ENCODE data around the gene AZIN2. TPM values are rescaled to one million over a fixed set of nuclear protein-coding genes. Genes with fewer than 3 reads are reported as not detected.

The AZIN2 gene
- total and polyA plus RNA-seq, 2 of the 13 experiments (the other 11 are each of a cell fraction or from before 2014, with no cell fraction given): 1.7 to 3.5 TPM

- TF ChIP-seq ZNF562 (CRISPR knock-in tag; IDR thresholded peaks at IDR 0.05; ENCODE audit: borderline replicate concordance) (no peak), AGO2 (optimal IDR thresholded peaks at IDR 0.05; ENCODE audit: low read depth, low read length) (no peak), ZMYM3 (CRISPR knock-in tag; IDR thresholded peaks at IDR 0.05) (peak; percentile 35; the same call in 1 of the 2 replicates), ZNF691 (CRISPR knock-in tag; IDR thresholded peaks at IDR 0.05; ENCODE audit: borderline replicate concordance, low read depth) (no peak)
Observed at GRCh38 chr1:33117440-33118085, 36.6 kb downstream of the AZIN2 start (continued).

GRCh38 chr1:33118274-33118673 lies 37.3 kb downstream of the AZIN2 start:
- in situ Hi-C loops (cut with HindIII; ENCODE audit: extremely low pct_ligation_motif_present, low pct_unique_long_range_greater_than_20kb) (loop anchor here (10.0 kb wide), 1 partner anchor 57 kb away; no protein-coding TSS in a partner anchor), intact Hi-C loops (cut with micrococcal nuclease; ENCODE audit: unreplicated experiment) (loop anchor here (10.0 kb wide), 1 partner anchor 247 kb away; no protein-coding TSS in a partner anchor)
- Histone ChIP-seq H3K36me3 (replicated peaks in 1 of 2; ENCODE audit: control insufficient read depth in 1 of 2, insufficient read depth in 2 of 2, low read length in 2 of 2) (no peaks in the 10 kb centered on the region), H3K9me3 (ENCODE audit: low read length) (no peaks in the 10 kb centered on the region), H2AFZ (ENCODE audit: low read length) (no peak overlapping the region), H3K9ac (ENCODE audit: insufficient read depth, low read depth, low read length) (no peak overlapping the region), H3K4me1 (ENCODE audit: insufficient read depth, low read length) (peaks cover 8% of the 10 kb centered on the region; the same call in 1 of the 2 replicates), H3K4me2 (ENCODE audit: low read depth, low read length) (no peak overlapping the region), H4K20me1 (ENCODE audit: insufficient read depth, low read length) (no peaks in the 10 kb centered on the region), H3K79me2 (ENCODE audit: insufficient read depth, low read length) (no peaks in the 10 kb centered on the region), H3K27ac (ENCODE audit: extremely low read length, insufficient read depth, low read length) (no peak overlapping the region), H3K4me3 (replicated peaks in 1 of 3; ENCODE audit: insufficient read depth in 1 of 3, low read depth in 2 of 3, low read length in 3 of 3) (no peak overlapping the region), H3K27me3 (ENCODE audit: control insufficient read depth in 1 of 2, insufficient read depth in 2 of 2, low read length in 2 of 2) (peaks cover 0 to 3% of the 10 kb centered on the region in 2 experiments; a peak in 1 of 5 replicates)
- DNase-seq (ENCODE audit: low spot score): no peak
- POLR2A ChIA-PET: interaction anchor here (1.4 kb wide), 1 partner anchor 9 kb away, joined by 7 read pairs; no protein-coding TSS in a partner anchor
- CTCF ChIA-PET (ENCODE audit: low intra/inter-chr PET ratio, low total read pairs): no interaction called here
- no peak for TF ChIP-seq TAF15 (IDR thresholded peaks at IDR 0.05; ENCODE audit: low read depth, low read length, poor library complexity, severe bottlenecking)
- no peak for ATAC-seq
- 33% methylated on average over 4 of the region's 4 CpGs for WGBS (ENCODE audit: low lambda C conversion rate)
- BruUV-seq (replicated peaks): no TSS peak
- no peak for FAIRE-seq

All from HepG2 (cell line).